NCI-H510A (cell line): ENCODE data around the gene TPM2.

Experiments
- DNase-seq: peaks from one replicate; lab custom pipeline; 2025; lab: John Stamatoyannopoulos, UW

Gene TPM2

GRCh38 chr9:35679091-35679490, 10.6 kb downstream of the TPM2 start:
- no peak for DNase-seq

- DNase-seq, result no peak
These were observed 13.9 kb downstream of the TPM2 start for GRCh38 chr9:35675732-35676392.

- no peak for DNase-seq
These were observed 14.5 kb downstream of the TPM2 start for GRCh38 chr9:35675204-35675603.

- no peak for DNase-seq
These were observed 15.7 kb downstream of the TPM2 start for GRCh38 chr9:35674025-35674361.

- no peak for DNase-seq
These were observed 16.3 kb downstream of the TPM2 start, which contains the start of gene CA9 for GRCh38 chr9:35673132-35674024. TSS of gene CA9 (plus strand) at chr9:35673928. CDS start at chr9:35673960, 32 bp downstream.

GRCh38 chr9:35669331-35670145, 20.2 kb downstream of the TPM2 start:
- no peak for DNase-seq

- no peak for DNase-seq
These were observed 21.8 kb downstream of the TPM2 start for GRCh38 chr9:35667939-35668338.

- DNase-seq, result no peak
These were observed 23.2 kb downstream of the TPM2 start for GRCh38 chr9:35666549-35666948.

- no peak for DNase-seq
These were observed 23.7 kb downstream of the TPM2 start for GRCh38 chr9:35666045-35666444.

- no peak for DNase-seq
These were observed 24.3 kb downstream of the TPM2 start for GRCh38 chr9:35665471-35665818.

GRCh38 chr9:35664531-35665470, 24.9 kb downstream of the TPM2 start, which contains the start of gene ARHGEF39:
TSS of gene ARHGEF39 (minus strand) at chr9:35665195. CDS start at chr9:35665169, 26 bp downstream.
- DNase-seq, result peak; percentile 63

- no peak for DNase-seq
These were observed 27.3 kb downstream of the TPM2 start for GRCh38 chr9:35662437-35662836.

GRCh38 chr9:35661756-35662350, 27.9 kb downstream of the TPM2 start:
- DNase-seq, result no peak

GRCh38 chr9:35660966-35661415, 28.7 kb downstream of the TPM2 start:
- no peak for DNase-seq

GRCh38 chr9:35659340-35659739, 30.4 kb downstream of the TPM2 start:
- no peak for DNase-seq

GRCh38 chr9:35658968-35659220, 30.8 kb downstream of the TPM2 start:
- DNase-seq, result no peak

- peak; percentile 17 for DNase-seq
These were observed 31.4 kb downstream of the TPM2 start, which contains the start of gene CCDC107 for GRCh38 chr9:35658137-35658967. TSS of gene CCDC107 (plus strand) at chr9:35658292. CDS start at chr9:35658380, 88 bp downstream.

- peak; percentile 92 for DNase-seq
These were observed 32.1 kb downstream of the TPM2 start, which contains the start of gene RMRP for GRCh38 chr9:35657546-35658136. TSS of gene RMRP (minus strand) at chr9:35658019.

GRCh38 chr9:35656831-35657545, 32.7 kb downstream of the TPM2 start:
- DNase-seq, result no peak
